Activated T-helper 17 cell treated with anti-CD3 and anti-CD28 coated beads, Interleukin-2, amount 50 U/mL, for 72 hours (primary cell): ENCODE measurements around the gene LDLRAP1. TPM values are rescaled to one million over a fixed set of nuclear protein-coding genes. Genes with fewer than 3 reads are reported as not detected.
A peak's percentile ranks its signal among the peaks of the same experiment; 100 is the strongest.
"Not testable (repeated sequence)": the region's sequence is repeated elsewhere in the genome, so short reads cannot be mapped to it uniquely, and the experiment has no call there.

Source experiments
- ATAC-seq: fragments of 150-1000 bp; cut with Tn5 transposase; replicated peaks from 2 replicates; pipeline ENCODE4 v1.10.0; 2021; ENCODE audit warnings: mild to moderate bottlenecking, moderate library complexity
- H3K27ac Mint-ChIP-seq: one replicate; pipeline ENCODE4 v1.8.0; 2022; ENCODE audit warnings: mixed read lengths
- H3K27me3 Mint-ChIP-seq: one replicate; pipeline ENCODE4 v1.8.0; 2022; ENCODE audit warnings: mixed read lengths
- H3K36me3 Mint-ChIP-seq: one replicate; pipeline ENCODE4 v1.8.0; 2022; ENCODE audit warnings: low read depth, mild to moderate bottlenecking, mixed read lengths
- H3K4me1 Mint-ChIP-seq: one replicate; pipeline ENCODE4 v1.8.0; 2022; ENCODE audit warnings: mixed read lengths
- H3K4me3 Mint-ChIP-seq: one replicate; pipeline ENCODE4 v1.8.0; 2022; ENCODE audit warnings: mild to moderate bottlenecking, mixed read lengths
- H3K9me3 Mint-ChIP-seq: one replicate; pipeline ENCODE4 v1.8.0; 2022; ENCODE audit warnings: mixed read lengths
- total RNA-seq, 2 donors: library from RNA; stranded (reverse); gene quantifications; one replicate each; pipeline ENCODE4 v1.2.3, GENCODE V29; 2022

LDLRAP1 gene
- total RNA-seq, 2 donors from 2014 or later = 6.7 to 10.3 TPM

DNA sequence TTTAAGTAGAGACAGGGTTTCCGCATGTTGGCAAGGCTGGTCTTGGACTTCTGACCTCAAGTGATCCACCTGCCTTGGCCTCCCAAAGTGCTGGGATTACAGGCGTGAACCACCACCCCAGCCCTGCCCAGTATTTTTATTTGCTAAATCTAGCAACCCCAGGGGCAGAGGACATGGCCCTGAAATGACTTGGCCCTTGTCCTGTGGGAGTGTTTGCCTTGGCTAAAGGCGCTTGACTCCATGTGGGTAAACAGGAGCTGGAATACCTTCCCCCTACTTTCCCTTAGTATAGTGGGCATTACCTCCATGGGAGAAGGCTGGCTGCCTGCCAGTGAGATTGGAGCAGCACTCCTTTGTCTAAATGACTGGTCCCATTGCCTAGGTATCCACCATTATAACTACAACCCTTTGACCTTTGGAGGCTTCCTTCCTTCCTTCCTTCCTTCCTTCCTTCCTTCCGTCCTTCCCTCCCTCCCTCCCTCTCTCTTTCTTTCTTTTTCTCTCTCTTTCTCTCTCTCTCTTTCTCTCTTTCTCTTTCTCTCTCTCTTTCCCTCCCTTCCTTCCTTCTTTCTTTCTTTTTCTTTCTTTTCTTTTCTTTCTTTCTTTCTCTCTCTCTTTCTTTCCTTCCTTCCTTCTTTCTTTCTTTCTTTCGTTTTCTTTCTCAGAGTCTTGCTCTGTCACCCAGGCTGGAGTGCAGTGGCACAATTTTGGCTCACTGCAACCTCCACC lies 57.7 kb downstream of the LDLRAP1 start:
- H3K4me3 Mint-ChIP-seq, H3K4me1 Mint-ChIP-seq, ATAC-seq, H3K9me3 Mint-ChIP-seq, H3K36me3 Mint-ChIP-seq, H3K27ac Mint-ChIP-seq, H3K27me3 Mint-ChIP-seq: not testable (repeated sequence)

- H3K27ac Mint-ChIP-seq, H3K27me3 Mint-ChIP-seq, H3K36me3 Mint-ChIP-seq, ATAC-seq, H3K4me1 Mint-ChIP-seq, H3K4me3 Mint-ChIP-seq, H3K9me3 Mint-ChIP-seq: not testable (repeated sequence)
Measured at GRCh38 chr1:25603779-25604538, 60.6 kb downstream of the LDLRAP1 start.

DNA sequence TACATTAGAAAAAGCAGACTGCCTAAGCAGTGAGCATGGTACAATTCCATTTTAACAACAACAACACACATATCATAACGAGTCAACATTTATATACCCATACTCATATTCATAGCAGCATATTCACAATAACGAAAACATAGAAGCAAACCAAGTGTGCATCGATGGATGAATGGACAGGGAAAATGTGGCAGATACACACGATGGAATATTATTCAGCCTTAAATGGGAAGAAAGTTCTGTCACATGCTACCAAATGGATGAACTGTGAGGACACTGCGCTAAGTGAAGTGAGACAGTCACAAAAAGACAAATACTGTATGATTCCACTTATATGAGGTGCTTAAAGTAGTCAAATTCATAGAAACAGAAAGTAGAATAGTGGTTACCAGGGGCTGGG lies 63.7 kb downstream of the LDLRAP1 start:
- Mint-ChIP-seq H3K4me3 (no peak overlapping the region), H3K27me3 (peaks cover 6% of the 10 kb centered on the region), H3K36me3 (no peaks in the 10 kb centered on the region), H3K27ac (no peak overlapping the region), H3K9me3 (no peaks in the 10 kb centered on the region), H3K4me1 (no peaks in the 10 kb centered on the region)
- ATAC-seq = no peak

- no peak overlapping the region for H3K4me3 Mint-ChIP-seq
- peak; percentile 99 for ATAC-seq
- no peaks in the 10 kb centered on the region for H3K9me3 Mint-ChIP-seq
- H3K36me3 Mint-ChIP-seq = no peaks in the 10 kb centered on the region
- H3K27ac Mint-ChIP-seq = no peak overlapping the region
- H3K4me1 Mint-ChIP-seq = no peaks in the 10 kb centered on the region
- H3K27me3 Mint-ChIP-seq = peaks cover 8% of the 10 kb centered on the region
Measured at GRCh38 chr1:25608488-25609178, 65.2 kb downstream of the LDLRAP1 start.

- H3K4me1 Mint-ChIP-seq = no peaks in the 10 kb centered on the region
- no peak for ATAC-seq
- no peak overlapping the region for H3K27ac Mint-ChIP-seq
- H3K27me3 Mint-ChIP-seq = peaks cover 8% of the 10 kb centered on the region
- H3K9me3 Mint-ChIP-seq = no peaks in the 10 kb centered on the region
- no peak overlapping the region for H3K4me3 Mint-ChIP-seq
- H3K36me3 Mint-ChIP-seq = no peaks in the 10 kb centered on the region
Measured at GRCh38 chr1:25609921-25610320, 66.5 kb downstream of the LDLRAP1 start.

GRCh38 chr1:25610822-25611630 lies 67.6 kb downstream of the LDLRAP1 start:
- Mint-ChIP-seq H3K27me3 (peaks cover 8% of the 10 kb centered on the region), H3K27ac (no peak overlapping the region), H3K4me1 (no peaks in the 10 kb centered on the region), H3K4me3 (no peak overlapping the region), H3K36me3 (no peaks in the 10 kb centered on the region), H3K9me3 (no peaks in the 10 kb centered on the region)
- ATAC-seq = no peak

DNA sequence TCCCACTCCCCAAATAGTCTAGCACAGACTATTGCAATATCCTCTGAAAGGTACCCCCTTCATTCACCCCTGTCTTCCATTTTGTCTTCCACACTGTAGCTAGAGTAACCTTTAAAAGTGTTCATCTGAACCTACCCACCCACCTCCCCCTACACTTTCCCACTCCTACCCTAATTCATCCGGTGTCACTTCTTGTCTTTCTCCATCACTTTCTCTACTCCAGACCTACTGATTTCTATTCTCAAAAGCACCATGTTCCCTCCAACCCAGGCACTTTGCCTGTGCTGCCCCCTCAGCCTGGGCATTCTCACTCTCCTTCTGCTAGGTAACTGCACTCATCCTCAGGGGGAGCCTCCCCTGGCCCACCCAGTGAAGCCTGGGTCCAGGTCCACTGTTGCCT lies 68.4 kb downstream of the LDLRAP1 start:
- Mint-ChIP-seq H3K27ac (no peak overlapping the region), H3K4me3 (no peak overlapping the region), H3K27me3 (peaks cover 8% of the 10 kb centered on the region), H3K36me3 (no peaks in the 10 kb centered on the region), H3K9me3 (no peaks in the 10 kb centered on the region), H3K4me1 (no peaks in the 10 kb centered on the region)
- no peak for ATAC-seq

- ATAC-seq = no peak
- peaks cover 8% of the 10 kb centered on the region for H3K27me3 Mint-ChIP-seq
- H3K9me3 Mint-ChIP-seq = no peaks in the 10 kb centered on the region
- H3K4me1 Mint-ChIP-seq = no peaks in the 10 kb centered on the region
- H3K4me3 Mint-ChIP-seq = no peak overlapping the region
- H3K27ac Mint-ChIP-seq = no peak overlapping the region
- H3K36me3 Mint-ChIP-seq = no peaks in the 10 kb centered on the region
Measured at GRCh38 chr1:25612421-25612820, 69.0 kb downstream of the LDLRAP1 start.

- Mint-ChIP-seq H3K27me3 (peaks cover 8% of the 10 kb centered on the region), H3K4me1 (no peaks in the 10 kb centered on the region), H3K36me3 (no peaks in the 10 kb centered on the region), H3K9me3 (no peaks in the 10 kb centered on the region), H3K27ac (no peak overlapping the region), H3K4me3 (no peak overlapping the region)
- no peak for ATAC-seq
Measured at GRCh38 chr1:25613091-25613490, 69.7 kb downstream of the LDLRAP1 start.

DNA sequence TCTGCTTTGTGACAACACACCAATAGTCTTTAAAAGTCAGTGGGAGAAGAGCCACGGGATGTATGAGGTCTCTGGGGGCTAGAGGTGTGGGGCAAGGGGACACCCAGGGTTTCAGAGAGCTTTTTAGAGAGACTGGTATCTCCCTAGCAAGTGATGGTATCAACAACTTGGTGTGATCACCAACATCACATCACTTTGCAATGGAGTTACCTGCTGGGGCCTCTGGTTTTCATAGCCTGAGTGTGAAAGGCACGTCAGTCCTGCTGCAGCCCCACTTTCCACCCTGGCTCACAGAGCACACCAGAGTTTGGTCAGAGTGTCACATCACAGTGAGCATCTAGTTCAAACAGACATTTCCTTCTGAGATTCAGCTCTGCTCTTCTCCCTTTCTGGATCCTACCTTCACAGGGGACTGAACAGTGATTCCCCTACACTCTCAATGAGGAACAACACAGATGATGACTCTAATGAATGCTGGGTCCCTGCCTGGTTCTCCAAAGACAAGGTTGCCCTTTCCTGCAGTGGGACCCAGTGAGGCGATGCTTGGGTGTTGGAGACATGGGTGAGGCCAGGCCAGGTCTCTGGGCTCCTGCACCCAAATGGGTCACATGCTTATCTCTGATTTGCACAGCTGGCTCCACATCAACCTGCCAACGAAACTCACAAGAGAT lies 71.2 kb downstream of the LDLRAP1 start:
- no peaks in the 10 kb centered on the region for H3K36me3 Mint-ChIP-seq
- peaks cover 14% of the 10 kb centered on the region for H3K4me1 Mint-ChIP-seq
- H3K9me3 Mint-ChIP-seq = no peaks in the 10 kb centered on the region
- H3K27ac Mint-ChIP-seq = no peak overlapping the region
- no peak for ATAC-seq
- H3K27me3 Mint-ChIP-seq = peaks cover 15% of the 10 kb centered on the region
- no peak overlapping the region for H3K4me3 Mint-ChIP-seq

DNA sequence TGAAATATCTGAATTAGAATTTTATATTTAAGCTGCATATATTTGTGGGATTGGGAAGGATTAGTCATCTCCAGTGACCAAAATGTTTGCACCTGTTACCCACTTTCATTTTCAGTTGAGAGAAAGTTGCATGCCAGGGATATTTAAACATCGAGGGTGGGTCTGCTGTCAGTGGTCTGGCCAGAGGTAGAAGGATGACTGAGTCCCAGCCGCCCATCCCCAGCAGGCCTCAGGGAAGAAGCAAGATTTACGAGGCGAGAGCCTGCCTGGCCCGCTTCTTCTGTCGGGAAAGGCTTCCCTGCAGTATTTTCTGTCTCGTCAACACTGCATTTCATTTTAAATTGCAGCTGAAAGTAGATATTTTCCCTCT lies 71.8 kb downstream of the LDLRAP1 start:
- H3K27me3 Mint-ChIP-seq = peaks cover 15% of the 10 kb centered on the region
- H3K9me3 Mint-ChIP-seq = no peaks in the 10 kb centered on the region
- no peak overlapping the region for H3K27ac Mint-ChIP-seq
- H3K4me3 Mint-ChIP-seq = peak overlapping the region; percentile 9
- no peak for ATAC-seq
- H3K4me1 Mint-ChIP-seq = peaks cover 20% of the 10 kb centered on the region
- H3K36me3 Mint-ChIP-seq = no peaks in the 10 kb centered on the region

GRCh38 chr1:25615563-25616094 lies 72.2 kb downstream of the LDLRAP1 start:
- Mint-ChIP-seq H3K4me1 (peaks cover 24% of the 10 kb centered on the region), H3K9me3 (no peaks in the 10 kb centered on the region), H3K36me3 (no peaks in the 10 kb centered on the region), H3K27ac (no peak overlapping the region), H3K4me3 (peak overlapping the region; percentile 9), H3K27me3 (peaks cover 15% of the 10 kb centered on the region)
- peak; percentile 1 for ATAC-seq

GRCh38 chr1:25616095-25616986 lies 72.9 kb downstream of the LDLRAP1 start, which contains the start of gene MAN1C1:
MAN1C1 (plus strand) TSS chr1:25616791; CDS start chr1:25617798, 1,007 bp downstream.
- Mint-ChIP-seq H3K9me3 (no peaks in the 10 kb centered on the region), H3K4me3 (peak within 1 kb of the TSS; percentile 89), H3K27me3 (peaks cover 15% of the 10 kb centered on the region), H3K36me3 (no peaks in the 10 kb centered on the region), H3K27ac (no peak within 1 kb of the TSS), H3K4me1 (peaks cover 29% of the 10 kb centered on the region)
- peak; percentile 63 for ATAC-seq
